Measurements from ENCODE around the gene SLC39A11.

- no peak for TF ChIP-seq POLR2A (IDR thresholded peaks at IDR 0.05)
- no peak for TF ChIP-seq CTCF (IDR thresholded peaks at IDR 0.05)
- no peak for TF ChIP-seq EP300 (IDR thresholded peaks at IDR 0.05)
Measured at GRCh38 chr17:72598695-72599094, 493.8 kb downstream of the SLC39A11 start.
